Stimulated activated CD4-positive, alpha-beta T cell treated with anti-CD3 and anti-CD28 coated beads, Interleukin-15, amount 100 ng/mL, for 24 hours (primary cell): Measurements from ENCODE around the gene CDK5RAP3.
"Not testable (repeated sequence)": the region's sequence is repeated elsewhere in the genome, so short reads cannot be mapped to it uniquely, and the experiment has no call there.

Experiments used
- DNase-seq: peaks from one replicate; pipeline ENCODE4 v3.0.0-alpha.2; 2020

Gene CDK5RAP3, protein sequence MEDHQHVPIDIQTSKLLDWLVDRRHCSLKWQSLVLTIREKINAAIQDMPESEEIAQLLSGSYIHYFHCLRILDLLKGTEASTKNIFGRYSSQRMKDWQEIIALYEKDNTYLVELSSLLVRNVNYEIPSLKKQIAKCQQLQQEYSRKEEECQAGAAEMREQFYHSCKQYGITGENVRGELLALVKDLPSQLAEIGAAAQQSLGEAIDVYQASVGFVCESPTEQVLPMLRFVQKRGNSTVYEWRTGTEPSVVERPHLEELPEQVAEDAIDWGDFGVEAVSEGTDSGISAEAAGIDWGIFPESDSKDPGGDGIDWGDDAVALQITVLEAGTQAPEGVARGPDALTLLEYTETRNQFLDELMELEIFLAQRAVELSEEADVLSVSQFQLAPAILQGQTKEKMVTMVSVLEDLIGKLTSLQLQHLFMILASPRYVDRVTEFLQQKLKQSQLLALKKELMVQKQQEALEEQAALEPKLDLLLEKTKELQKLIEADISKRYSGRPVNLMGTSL

DNA sequence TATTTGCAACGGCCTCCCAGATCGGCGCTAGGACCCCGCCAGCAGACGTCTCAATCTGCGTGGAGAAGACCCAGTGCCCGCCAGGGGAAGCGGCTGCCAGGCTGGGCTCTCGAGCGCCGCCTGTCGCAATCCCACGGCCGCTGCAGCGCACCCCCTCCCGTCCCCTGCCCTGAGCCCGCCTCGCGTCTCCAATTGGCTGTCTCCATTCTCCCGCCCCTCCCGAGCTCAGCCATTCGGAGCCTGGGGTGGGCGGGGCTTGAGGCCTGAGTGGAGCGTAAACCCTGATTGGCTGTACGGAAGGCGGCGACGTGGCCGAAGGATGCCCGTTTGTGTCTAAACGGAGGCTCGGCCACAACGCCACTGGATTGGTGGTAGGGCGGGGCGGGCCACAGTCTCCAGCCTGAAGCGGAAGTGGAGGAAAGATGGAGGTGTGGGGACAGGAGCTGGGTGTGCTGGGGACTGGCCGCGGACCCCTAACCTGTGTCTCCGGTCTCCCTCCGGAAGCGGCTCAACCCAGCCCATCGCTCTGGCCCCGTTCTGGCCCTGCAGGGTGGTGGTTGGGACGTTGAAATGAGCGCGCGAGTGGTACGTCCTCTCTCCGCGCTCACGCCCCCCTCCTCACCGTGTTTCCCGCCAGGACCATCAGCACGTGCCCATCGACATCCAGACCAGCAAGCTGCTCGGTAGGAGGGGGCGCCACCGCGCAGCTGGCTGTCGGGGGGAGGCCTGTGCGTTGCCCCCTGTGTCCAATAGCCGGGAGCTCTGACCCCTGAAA lies at the start of gene CDK5RAP3:
Gene CDK5RAP3, plus strand, starts transcription at position 389 of the 775 bp plus-strand sequence. Its CDS starts 34 bp downstream, at position 423.
- DNase-seq, result peak; percentile 100

DNA sequence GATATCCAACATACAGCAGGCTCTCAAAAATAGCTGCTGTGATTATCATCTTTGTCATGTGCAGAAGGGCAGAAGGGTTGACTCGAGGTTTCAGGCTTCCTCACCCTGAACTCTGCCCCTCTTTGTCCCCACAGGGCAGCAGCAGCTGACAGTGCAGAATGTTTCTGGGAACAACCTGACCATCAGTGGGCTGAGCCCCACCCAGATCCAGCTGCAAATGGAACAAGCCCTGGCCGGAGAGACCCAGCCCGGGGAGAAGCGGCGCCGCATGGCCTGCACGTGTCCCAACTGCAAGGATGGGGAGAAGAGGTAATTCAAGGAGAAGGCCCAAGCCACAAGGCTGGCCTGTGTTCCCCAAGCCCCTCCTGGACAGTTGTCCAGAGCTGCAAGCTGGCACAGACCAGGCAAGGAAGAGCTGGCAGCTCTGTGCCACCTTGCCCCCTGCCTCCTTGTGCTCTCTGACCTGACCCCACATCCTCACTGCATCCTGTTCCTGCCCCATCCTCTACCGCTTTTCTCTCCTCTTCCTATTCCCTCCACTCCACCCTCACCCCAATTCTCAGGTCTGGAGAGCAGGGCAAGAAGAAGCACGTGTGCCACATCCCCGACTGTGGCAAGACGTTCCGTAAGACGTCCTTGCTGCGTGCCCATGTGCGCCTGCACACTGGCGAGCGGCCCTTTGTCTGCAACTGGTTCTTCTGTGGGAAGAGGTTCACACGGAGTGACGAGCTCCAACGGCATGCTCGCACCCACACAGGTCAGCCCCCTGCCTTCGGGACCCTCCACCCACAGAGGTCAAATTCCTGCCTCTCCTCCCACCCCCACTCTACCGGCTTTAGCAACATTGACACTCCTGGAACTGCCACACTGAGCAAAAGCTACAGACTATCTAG lies 45.9 kb upstream of the CDK5RAP3 start:
- DNase-seq, result no peak

DNA sequence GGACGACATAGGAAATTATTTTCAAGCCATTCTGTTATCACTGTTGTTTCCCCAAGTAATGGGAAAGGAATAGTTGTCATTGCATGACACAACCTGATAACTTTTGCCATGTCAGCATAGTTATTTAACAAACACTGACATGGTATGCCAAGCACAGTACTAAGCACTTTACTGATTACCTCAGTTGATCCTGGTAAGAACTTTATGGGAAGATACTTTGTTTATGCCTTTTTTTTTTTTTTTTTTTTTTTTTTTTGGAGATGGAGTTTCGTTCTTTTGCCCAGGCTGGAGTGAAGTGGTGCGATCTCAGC lies 45.3 kb upstream of the CDK5RAP3 start:
- DNase-seq, result no peak

DNA sequence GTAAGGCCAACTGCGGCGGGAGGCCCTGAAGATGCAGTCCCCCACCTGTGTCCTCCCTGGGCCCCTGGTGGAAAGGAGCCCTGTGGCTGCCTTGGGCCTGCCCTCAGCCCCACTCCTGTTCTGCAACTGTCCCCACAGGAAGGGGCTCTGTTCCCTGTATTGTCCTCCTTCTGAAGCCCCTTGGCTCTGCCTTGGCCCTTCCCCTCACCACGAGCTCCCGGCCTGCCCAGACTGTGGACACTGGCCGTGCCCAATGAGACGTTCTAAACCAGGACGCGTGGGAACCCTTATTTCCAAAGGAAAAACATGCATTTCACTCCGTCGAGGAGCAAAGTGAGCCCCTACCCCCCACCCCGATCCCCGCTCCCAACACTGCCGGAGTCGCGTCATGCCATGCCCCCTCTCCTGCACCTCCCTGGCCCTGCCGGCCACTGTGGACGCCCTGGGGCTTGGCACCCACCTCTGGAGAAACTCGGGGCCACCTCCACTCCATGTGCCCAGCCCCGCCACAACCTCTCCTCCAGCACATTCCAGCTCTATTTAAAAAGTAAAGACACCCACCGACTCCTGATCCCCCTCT lies 43.0 kb upstream of the CDK5RAP3 start:
- DNase-seq, result no peak

DNA sequence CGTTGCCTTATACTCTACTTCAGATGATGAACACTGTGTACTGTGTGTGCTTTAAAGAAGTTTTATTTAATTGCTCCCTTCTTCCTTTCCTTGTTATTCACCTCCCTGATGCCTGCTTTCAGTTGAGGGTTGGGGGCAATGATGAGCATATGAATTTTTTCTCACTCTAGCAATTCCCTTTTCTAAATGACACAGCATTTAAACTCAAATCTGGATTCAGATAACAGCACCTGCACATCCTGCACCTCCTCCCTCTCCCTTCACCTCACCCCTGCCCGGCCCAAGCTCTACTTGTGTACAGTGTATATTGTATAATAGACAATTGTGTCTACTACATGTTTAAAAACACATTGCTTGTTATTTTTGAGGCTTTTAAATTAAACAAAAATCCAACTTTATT lies 42.5 kb upstream of the CDK5RAP3 start:
- no peak for DNase-seq

DNA sequence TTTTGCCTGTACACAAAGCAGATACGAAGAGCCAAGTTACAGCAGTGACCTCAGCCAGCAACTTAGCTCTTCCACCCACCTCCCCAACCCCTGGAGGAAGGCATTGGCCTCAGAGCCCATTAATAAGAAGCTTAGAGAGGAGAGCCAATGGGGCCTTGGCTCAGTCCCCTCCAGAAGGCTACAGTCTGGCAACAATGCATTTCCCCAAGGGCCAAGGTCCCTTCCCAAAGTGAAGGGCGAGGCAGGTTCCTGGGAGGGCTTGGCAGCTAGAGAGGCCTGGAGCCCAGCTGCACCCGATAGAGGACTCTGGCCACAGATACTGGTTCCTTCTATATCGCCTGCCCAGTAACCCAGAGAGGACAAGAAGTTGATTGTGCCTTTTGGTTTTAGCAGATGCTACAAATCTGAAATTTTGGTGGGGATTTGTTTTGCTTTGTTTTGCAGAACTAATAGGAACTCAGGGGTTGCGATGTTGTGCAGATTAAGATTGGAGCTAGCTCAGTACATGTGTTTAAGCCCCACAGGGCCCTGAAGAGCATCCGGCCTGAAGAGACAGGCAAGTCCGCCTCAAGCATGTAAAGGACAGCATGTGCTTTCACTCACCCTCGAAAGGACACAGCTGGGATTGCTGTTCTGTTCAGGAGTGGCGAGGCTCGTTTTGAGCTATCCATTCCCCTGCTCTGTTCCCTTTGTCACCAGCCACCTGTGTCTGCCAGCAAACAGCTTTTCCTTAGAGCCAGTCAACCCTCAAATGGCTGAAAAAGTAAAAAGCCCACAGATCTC lies 41.5 kb upstream of the CDK5RAP3 start:
- no peak for DNase-seq

DNA sequence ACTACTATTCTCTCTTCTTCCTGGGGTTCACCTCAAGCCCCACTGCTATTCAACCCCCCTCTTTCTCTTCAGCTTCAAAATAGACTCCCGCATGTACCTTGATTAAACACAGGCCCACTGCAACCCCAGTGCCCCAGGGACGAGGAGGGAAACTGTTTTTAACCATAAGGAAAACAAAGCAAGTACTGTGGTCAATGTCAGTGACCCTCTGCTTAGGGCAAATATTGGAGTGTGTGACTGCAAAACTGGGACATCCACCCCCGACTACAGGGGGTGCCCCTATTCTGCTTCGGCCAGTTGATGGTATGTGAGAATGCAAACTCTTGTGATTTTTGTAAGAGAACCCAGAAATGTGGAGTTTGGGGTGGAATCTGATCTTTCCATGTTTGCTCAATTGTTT lies 39.1 kb upstream of the CDK5RAP3 start:
- no peak for DNase-seq

DNA sequence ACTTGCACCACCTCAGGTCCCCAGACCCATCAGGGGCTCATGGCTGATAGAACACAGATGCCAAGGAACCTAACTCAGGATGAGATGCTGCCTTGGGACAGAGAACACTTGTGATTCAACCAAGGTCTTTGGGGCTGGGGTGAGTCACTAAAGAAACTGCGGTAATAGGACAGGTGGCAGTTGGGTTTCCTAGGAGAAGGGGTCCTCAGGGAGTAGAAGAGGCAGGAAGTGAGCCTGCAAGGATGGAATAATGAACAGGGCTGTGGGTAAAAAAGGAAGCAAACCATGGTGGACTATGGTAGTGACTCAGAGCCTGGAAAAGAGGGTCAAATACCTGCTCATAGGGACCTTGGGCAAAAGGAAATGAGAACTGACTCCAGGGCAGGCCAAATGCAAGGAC lies 36.1 kb upstream of the CDK5RAP3 start:
- DNase-seq, result no peak

DNA sequence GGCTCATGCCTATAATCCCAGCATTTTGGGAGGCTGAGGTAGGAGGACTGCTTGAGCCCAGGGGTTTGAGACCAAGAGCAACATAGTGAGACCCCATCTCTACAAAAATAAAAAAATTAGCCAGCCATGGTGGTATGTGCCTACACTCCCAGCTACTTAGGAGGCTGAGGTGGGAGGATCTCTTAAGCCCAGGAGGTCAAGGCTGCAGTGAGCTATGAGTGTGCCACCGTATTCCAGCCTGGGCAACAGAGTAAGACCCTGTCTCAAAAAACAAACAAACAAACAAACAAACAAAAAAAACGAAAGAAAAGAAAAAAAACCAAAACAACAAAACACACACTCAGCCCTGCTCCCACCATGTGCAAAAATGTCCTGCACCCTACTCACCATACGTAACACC lies 35.4 kb upstream of the CDK5RAP3 start:
- DNase-seq, result not testable (repeated sequence)

DNA sequence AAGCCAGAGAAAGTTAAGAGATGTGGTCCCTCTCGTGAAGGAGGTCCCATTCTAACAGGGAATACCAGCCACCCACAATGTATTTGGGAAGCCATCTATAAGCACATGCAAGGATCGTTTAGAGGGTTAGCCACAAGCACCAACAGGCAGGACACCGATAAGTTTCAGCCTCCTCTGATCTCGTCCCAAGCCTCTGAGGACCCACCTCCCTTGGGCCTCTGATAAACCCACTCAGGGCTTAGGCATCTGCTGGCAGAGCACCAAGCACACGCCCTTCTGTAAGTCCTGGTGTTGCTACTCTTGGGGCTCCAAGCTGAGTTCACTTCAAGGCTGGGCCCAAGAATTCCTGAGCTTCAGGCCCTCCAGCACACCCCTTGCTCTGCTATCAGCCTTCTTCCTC lies 35.0 kb upstream of the CDK5RAP3 start:
- no peak for DNase-seq

DNA sequence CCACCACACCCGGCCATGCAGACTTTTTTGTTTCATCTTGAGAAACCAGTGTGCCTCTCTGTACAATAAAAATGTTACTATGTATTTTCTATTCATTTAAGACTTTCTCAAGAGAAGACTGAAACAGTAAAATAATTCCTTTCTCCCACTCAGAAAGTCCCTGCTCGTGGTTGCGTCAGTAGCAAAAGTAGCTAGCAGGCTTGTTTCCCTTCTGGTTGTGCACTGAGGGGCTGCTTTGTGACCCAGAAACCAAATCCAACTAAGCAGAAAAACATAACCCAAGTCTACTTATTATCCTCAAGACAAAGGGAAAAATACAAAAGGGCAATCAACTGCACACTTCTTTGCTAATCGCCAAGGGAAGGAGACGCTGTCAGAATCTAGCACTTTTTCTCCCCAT lies 33.0 kb upstream of the CDK5RAP3 start:
- no peak for DNase-seq

DNA sequence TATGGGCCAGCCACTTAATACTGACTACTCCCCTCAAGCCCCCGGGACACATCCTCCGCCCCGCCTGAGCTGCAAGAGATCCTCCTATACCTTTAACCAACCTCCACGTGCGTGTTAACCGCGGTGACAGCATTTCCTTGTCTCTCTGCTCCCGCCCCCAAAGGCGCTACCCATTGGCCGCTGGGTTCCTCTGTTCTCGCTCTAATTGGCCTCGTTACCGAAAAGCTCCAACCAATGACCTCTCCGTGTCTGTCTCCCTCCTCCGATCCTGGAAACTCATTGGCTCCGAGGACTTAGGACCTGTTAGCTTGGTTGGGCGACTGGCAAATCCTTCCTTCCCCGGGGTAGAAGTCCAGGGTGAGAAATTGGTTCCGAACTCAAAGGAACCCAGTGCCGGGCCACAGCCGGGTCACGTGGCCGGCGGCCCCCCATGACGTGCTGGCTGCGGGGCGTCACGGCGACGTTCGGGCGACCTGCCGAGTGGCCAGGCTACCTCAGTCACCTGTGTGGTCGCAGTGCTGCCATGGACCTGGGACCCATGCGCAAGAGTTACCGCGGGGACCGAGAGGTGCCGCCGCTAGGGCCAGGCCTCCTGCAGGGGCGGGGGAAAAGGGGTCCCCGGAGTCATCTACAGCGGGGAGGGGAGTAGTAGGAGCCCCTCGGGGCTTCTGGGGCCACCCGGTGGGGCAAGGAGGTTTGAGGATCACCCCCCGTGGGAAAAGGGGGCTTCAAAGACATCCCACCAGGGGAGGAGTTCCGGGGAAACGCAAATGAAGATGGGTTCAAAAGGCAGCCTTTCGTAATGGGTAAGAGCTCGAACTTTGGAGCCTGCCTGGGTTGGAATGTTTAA lies 29.4 kb upstream of the CDK5RAP3 start, which contains the start of gene PNPO:
Gene PNPO, plus strand, starts transcription at position 326 of the 850 bp plus-strand sequence. Its CDS starts 105 bp downstream, at position 431.
- peak; percentile 98 for DNase-seq

DNA sequence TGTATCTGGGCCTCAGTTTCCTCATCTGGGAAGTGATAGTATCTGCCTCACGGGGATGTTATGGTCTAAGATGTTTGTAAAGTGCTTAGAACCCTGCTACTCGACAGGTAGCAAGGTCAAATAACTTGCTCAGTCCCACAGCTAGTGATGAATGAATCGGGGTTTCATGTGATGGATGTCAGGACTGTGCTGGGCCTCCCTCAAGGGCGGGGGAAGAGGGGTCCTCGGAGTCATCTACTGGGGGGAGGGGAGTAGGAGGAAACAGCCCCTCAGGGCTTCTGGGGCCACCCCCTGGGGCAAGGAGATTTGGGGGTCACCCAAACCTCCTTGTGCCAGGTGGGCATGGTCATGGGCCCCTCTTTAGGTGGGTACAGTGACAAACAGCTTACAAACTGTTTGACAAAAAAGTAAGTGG lies 28.8 kb upstream of the CDK5RAP3 start:
- DNase-seq, result peak; percentile 27

DNA sequence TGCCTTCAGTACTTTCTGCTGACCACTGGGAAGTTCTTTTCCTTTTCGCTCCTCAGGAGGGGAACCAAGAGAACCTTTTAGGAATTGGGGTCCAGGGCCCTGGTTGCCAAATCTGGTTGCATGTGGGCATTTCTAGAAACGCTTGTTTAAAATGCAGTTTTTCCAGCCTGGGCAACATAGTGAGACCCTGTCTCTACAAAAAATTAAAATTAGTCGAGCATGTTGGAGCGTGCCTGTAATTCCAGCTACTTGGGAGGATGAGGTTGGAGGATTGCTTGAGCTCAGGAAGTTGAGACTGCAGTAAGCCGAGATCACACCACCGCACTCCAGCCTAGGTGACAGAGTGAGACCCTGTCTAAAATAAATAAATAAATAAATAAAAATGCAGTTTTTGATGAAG lies 28.3 kb upstream of the CDK5RAP3 start:
- no peak for DNase-seq

DNA sequence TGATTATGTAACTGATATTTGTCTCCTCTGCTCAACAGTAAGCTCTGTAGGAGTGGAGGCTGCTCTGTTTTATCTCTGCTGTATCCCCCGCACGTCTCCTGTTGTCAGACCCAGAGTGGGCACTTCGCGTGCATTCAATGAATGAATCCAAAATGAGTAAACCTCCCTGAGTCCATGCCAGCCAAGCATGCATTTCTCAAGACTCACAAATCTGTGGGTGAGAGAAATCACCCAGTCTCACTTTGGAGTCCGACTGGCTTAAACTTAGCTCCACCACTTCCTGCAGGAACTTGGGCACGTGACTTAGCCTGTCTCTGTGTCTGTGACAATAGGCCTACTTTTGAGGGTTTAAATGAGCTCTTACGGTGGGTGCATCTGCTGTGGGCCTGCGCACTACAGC lies 25.8 kb upstream of the CDK5RAP3 start:
- DNase-seq, result no peak

DNA sequence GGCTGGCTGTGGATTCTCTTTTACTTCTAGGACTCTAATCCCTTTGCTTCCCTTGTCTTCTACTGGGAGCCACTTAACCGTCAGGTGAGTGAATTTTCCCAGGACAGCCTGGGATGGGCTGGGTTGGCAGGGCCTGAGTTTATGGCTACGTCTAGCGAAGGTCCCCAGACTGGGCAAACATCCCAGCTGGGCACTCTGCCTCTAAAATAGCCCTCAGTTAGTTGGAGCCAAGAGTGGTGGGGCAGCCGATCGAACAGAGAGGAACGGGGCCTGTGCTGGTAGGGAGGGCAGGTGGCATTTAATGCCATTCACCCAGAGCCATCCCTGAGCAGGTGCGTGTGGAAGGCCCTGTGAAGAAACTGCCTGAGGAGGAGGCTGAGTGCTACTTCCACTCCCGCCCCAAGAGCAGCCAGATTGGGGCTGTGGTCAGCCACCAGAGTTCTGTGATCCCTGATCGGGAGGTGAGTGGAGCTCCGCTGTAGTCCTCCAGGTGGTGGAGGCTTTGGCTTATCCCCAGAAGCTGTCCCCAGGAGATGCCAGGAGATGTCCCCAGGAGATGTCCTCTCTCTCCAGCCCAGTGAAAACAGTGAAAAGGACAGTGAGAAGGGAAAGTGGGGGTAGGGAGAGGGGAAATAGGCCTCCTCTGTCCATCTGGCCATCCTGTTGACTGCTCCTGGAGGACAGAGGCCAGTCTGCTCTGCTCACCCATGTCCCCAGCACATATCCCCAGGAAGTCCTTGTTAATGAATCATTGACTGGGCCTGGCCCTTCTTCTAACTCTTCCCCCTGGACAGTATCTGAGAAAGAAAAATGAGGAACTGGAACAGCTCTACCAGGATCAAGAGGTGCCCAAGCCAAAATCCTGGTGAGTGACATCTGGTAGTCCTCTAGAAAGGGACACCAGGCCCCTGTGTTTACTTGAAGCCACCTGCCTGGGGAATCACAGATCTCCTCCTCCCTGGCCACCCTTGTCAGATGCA lies 25.1 kb upstream of the CDK5RAP3 start:
- no peak for DNase-seq

DNA sequence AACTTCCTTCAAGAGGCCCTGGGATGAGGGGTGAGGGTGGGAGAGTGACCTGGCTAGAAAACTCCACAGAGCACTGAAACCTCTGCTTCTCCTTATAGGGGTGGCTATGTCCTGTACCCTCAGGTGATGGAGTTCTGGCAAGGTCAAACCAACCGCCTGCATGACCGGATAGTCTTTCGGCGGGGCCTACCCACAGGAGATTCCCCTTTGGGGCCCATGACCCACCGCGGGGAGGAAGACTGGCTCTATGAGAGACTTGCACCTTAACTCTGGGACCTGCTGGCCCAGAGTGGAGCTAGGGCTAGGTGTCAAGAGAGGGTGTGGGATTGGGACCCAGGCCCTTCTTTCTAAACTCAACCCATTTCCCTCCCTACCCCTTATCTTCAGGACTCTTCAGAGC lies 24.4 kb upstream of the CDK5RAP3 start:
- no peak for DNase-seq

DNA sequence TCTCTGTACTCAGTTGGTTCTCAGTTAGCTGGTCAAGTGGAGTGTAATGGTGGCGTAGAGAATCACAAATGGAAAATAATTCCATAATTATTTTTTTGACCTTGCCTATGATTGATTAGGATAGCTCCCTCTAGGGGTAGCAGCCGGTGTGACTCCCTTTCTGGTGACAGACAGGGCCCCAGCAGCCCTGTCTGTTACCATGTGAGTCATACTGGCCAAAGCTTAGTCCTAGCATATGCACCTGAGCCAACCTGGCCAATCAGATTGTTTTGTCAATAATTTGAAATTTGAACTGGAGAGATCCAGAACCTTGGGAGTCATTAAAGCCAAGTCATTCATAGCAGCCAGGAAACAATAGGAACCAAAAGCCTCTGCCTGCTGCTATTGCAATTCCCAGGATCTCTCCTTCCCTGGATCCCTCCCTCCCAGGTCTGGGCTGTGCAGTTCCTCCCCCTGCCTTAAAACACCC lies 23.9 kb upstream of the CDK5RAP3 start:
- DNase-seq, result peak; percentile 87

DNA sequence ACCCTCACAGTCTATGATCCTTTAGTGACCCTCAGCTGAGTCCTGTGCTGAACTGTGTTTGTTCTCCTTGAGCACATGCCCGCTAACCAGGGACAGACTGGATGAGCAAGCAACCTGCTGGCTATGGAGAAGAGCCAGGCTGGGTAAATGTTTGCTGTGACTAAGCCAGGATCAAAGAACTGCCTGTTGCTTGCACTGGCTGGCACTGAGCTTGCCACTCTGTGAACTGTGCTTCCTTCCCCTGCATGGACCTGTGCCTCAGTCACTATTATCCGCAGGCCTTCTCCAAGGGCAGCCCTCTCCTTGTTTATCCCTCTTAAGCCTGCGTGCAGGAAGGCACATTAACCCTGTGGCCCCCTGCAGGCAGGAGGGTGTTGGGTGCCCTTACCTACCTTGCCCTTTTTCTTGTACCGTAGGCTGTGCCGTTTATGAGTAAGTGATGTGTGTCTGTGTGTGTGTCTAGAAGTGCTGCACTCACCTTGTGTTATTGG lies 22.2 kb upstream of the CDK5RAP3 start:
- DNase-seq, result no peak
